ENCODE measurements around the gene THOP1.

- no peak for TF ChIP-seq CTCF (IDR thresholded peaks at IDR 0.05)
- no peak for TF ChIP-seq POLR2A (IDR thresholded peaks at IDR 0.05)
Measured at GRCh38 chr19:2845107-2845506, 59.8 kb downstream of the THOP1 start.

All from esophagus squamous epithelium (tissue), 4 donors.